Activated CD8-positive, alpha-beta memory T cell treated with anti-CD3 and anti-CD28 coated beads, Interleukin-2, amount 50 U/mL, for 1 hour (primary cell): ENCODE data around the gene DCBLD2.

ENCODE experiments used
- DNase-seq: peaks from one replicate; pipeline ENCODE4 v3.0.0-alpha.2; 2020; ENCODE audit errors: extremely low read depth

DCBLD2 gene

GRCh38 chr3:98829246-98829832 lies 72.2 kb downstream of the DCBLD2 start:
- no peak for DNase-seq

- DNase-seq, result no peak
Observed at GRCh38 chr3:98827221-98827920, 74.1 kb downstream of the DCBLD2 start.

GRCh38 chr3:98826126-98826525 lies 75.4 kb downstream of the DCBLD2 start:
- DNase-seq, result no peak

- no peak for DNase-seq
Observed at GRCh38 chr3:98824256-98824655, 77.2 kb downstream of the DCBLD2 start.

GRCh38 chr3:98823791-98824190 lies 77.7 kb downstream of the DCBLD2 start:
- DNase-seq, result no peak

- DNase-seq, result no peak
Observed at GRCh38 chr3:98821063-98821462, 80.4 kb downstream of the DCBLD2 start.

- DNase-seq, result no peak
Observed at GRCh38 chr3:98817547-98818041, 83.9 kb downstream of the DCBLD2 start.

GRCh38 chr3:98814817-98815420 lies 86.6 kb downstream of the DCBLD2 start:
- DNase-seq, result no peak

GRCh38 chr3:98812851-98813374 lies 88.6 kb downstream of the DCBLD2 start:
- no peak for DNase-seq

GRCh38 chr3:98811048-98811447 lies 90.4 kb downstream of the DCBLD2 start:
- DNase-seq, result no peak

GRCh38 chr3:98809557-98809956 lies 91.9 kb downstream of the DCBLD2 start:
- no peak for DNase-seq

GRCh38 chr3:98808071-98808470 lies 93.4 kb downstream of the DCBLD2 start:
- no peak for DNase-seq

- no peak for DNase-seq
Observed at GRCh38 chr3:98807561-98807960, 93.9 kb downstream of the DCBLD2 start.

- no peak for DNase-seq
Observed at GRCh38 chr3:98807011-98807410, 94.5 kb downstream of the DCBLD2 start.

- no peak for DNase-seq
Observed at GRCh38 chr3:98806521-98806920, 95.0 kb downstream of the DCBLD2 start.

GRCh38 chr3:98805571-98805970 lies 95.9 kb downstream of the DCBLD2 start:
- no peak for DNase-seq

- no peak for DNase-seq
Observed at GRCh38 chr3:98801043-98801747, 100.3 kb downstream of the DCBLD2 start.

GRCh38 chr3:98800401-98800800 lies 101.1 kb downstream of the DCBLD2 start:
- DNase-seq, result no peak

- no peak for DNase-seq
Observed at GRCh38 chr3:98799479-98799878, 102.0 kb downstream of the DCBLD2 start.

GRCh38 chr3:98798820-98799219 lies 102.7 kb downstream of the DCBLD2 start:
- no peak for DNase-seq

- DNase-seq, result no peak
Observed at GRCh38 chr3:98797905-98798304, 103.6 kb downstream of the DCBLD2 start.

- no peak for DNase-seq
Observed at GRCh38 chr3:98796334-98796733, 105.2 kb downstream of the DCBLD2 start.
